GM23248 (cell line): ENCODE results near the gene RAB43.

ENCODE experiments used
- EZH2 ChIP-seq: fragments of 200-600 bp; sonication (generic); IDR thresholded peaks from 2 replicates; pipeline ENCODE4 v1.6.1; 2018; ENCODE audit warnings: antibody characterized with exemption, mild to moderate bottlenecking; ENCODE audit not compliant: insufficient read depth, poor library complexity, severe bottlenecking
- EZH2phosphoT487 ChIP-seq: fragments of 200-600 bp; sonication (generic); IDR thresholded peaks from 2 replicates; pipeline ENCODE4 v1.6.1; 2018; ENCODE audit warnings: antibody characterized with exemption, moderate library complexity, mild to moderate bottlenecking, low read depth; ENCODE audit not compliant: insufficient read depth

GRCh38 chr3:129061023-129061887 lies 60.3 kb downstream of the RAB43 start:
- no peak for TF ChIP-seq EZH2
- no peak for TF ChIP-seq EZH2phosphoT487
